HEK293T (cell line): Measurements from ENCODE around the gene AKR7A2.

Source experiments
- ARNT ChIP-seq: fragments of 450-650 bp; IDR thresholded peaks from 2 replicates; pipeline ENCODE4 v1.6.1; 2017; ENCODE audit warnings: mild to moderate bottlenecking
- BHLHE40 ChIP-seq: fragments of 450-650 bp; IDR thresholded peaks from 2 replicates; pipeline ENCODE4 v1.6.1; 2016; ENCODE audit warnings: mild to moderate bottlenecking, moderate library complexity, borderline replicate concordance
- CTBP1 ChIP-seq: fragments of 450-650 bp; IDR thresholded peaks from 2 replicates; pipeline ENCODE4 v1.6.1; 2016; ENCODE audit warnings: borderline replicate concordance
- ELF4 ChIP-seq: fragments of 450-650 bp; IDR thresholded peaks from 2 replicates; pipeline ENCODE4 v1.6.1; 2017; ENCODE audit warnings: antibody characterized with exemption
- FOXA1 ChIP-seq: fragments of 450-650 bp; IDR thresholded peaks from 2 replicates; pipeline ENCODE4 v1.6.1; 2016; ENCODE audit warnings: mild to moderate bottlenecking
- FOXK2 ChIP-seq: fragments of 450-650 bp; IDR thresholded peaks from 2 replicates; pipeline ENCODE4 v1.6.1; 2016; ENCODE audit warnings: mild to moderate bottlenecking
- FOXM1 ChIP-seq: fragments of 450-650 bp; IDR thresholded peaks from 2 replicates; pipeline ENCODE4 v1.6.1; 2017; ENCODE audit warnings: mild to moderate bottlenecking, borderline replicate concordance
- HDGF ChIP-seq: fragments of 450-650 bp; IDR thresholded peaks from 2 replicates; pipeline ENCODE4 v1.6.1; 2017; ENCODE audit warnings: antibody characterized with exemption, borderline replicate concordance
- L3MBTL2 ChIP-seq: fragments of 450-650 bp; conservative IDR thresholded peaks from 2 replicates; pipeline ENCODE4 v1.6.1; 2016; ENCODE audit warnings: mild to moderate bottlenecking
- NFRKB ChIP-seq: fragments of 450-650 bp; IDR thresholded peaks from 2 replicates; pipeline ENCODE4 v1.6.1; 2016; ENCODE audit warnings: mild to moderate bottlenecking, moderate library complexity
- PKNOX1 ChIP-seq: fragments of 450-650 bp; IDR thresholded peaks from 2 replicates; pipeline ENCODE4 v1.6.1; 2016
- SP1 ChIP-seq: fragments of 450-650 bp; IDR thresholded peaks from 2 replicates; pipeline ENCODE4 v1.6.1; 2017
- SUZ12 ChIP-seq: fragments of 450-650 bp; IDR thresholded peaks from 2 replicates; pipeline ENCODE4 v1.6.1; 2016; ENCODE audit warnings: mild to moderate bottlenecking
- ZNF384 ChIP-seq: fragments of 450-650 bp; IDR thresholded peaks from 2 replicates; pipeline ENCODE4 v1.6.1; 2016

DNA sequence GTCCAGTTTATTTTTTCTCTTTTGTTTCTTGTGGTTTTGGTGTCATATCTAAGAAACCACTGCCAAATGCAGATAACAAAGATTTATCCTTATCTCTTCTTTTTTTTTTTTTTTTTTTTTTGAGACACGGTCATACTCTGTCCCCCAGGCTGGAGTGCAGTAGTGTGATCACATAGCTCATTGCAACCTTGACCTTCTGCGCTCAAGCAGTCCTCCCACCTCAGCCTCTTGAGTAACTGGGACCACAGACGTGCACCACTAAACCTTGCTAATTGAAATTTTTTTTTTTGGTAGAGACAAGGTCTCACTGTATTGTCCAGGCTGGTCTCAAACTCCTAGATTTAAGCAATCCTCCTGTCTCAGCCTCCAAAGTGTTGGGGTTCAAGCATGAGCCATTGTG, 9.1 kb upstream of the AKR7A2 start:
- TF ChIP-seq NFRKB: no peak
- no peak for TF ChIP-seq SUZ12
- TF ChIP-seq FOXM1: no peak
- no peak for TF ChIP-seq ELF4
- TF ChIP-seq FOXA1: no peak
- TF ChIP-seq BHLHE40: no peak
- TF ChIP-seq FOXK2: no peak
- no peak for TF ChIP-seq SP1
- no peak for TF ChIP-seq CTBP1
- TF ChIP-seq HDGF: no peak
- TF ChIP-seq ZNF384: no peak
- no peak for TF ChIP-seq ARNT
- no peak for TF ChIP-seq PKNOX1
- no peak for TF ChIP-seq L3MBTL2
